ENCODE results near the gene CENPM. TPM values are rescaled to one million over a fixed set of nuclear protein-coding genes. Genes with fewer than 3 reads are reported as not detected.

The CENPM gene
- polyA plus RNA-seq, 1 of the 3 experiments (the other 2 are of a cell fraction), result 15.6 TPM

DNA sequence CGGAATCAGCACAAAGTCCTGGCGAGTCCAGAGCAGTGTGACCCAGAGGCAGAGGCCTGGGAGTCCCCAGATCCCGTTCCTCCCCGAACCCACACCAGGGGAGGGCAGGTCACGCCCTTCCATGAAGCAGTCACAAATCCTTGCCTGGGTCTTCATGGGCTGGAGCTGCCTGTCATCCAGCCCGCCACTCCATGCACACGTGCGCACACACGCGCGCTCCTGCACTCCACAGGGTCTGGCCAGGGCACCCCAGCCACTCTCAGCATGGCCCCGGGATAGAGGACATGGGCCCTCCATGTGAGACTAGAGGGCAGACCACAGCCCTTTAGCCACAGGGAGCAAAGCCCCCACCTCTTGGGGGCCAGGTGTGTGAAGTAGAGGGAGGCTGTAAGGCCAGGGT lies 14.6 kb downstream of the CENPM start (continued):
- no peak for TF ChIP-seq YY1 (IDR thresholded peaks at IDR 0.05; ENCODE audit: low read depth)
- TF ChIP-seq GABPA (IDR thresholded peaks at IDR 0.05; ENCODE audit: low read depth), result no peak
- TF ChIP-seq, protein P1, sequence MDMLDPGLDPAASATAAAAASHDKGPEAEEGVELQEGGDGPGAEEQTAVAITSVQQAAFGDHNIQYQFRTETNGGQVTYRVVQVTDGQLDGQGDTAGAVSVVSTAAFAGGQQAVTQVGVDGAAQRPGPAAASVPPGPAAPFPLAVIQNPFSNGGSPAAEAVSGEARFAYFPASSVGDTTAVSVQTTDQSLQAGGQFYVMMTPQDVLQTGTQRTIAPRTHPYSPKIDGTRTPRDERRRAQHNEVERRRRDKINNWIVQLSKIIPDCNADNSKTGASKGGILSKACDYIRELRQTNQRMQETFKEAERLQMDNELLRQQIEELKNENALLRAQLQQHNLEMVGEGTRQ (IDR thresholded peaks at IDR 0.05; ENCODE audit: borderline replicate concordance, low read depth, low read length), result no peak

DNA sequence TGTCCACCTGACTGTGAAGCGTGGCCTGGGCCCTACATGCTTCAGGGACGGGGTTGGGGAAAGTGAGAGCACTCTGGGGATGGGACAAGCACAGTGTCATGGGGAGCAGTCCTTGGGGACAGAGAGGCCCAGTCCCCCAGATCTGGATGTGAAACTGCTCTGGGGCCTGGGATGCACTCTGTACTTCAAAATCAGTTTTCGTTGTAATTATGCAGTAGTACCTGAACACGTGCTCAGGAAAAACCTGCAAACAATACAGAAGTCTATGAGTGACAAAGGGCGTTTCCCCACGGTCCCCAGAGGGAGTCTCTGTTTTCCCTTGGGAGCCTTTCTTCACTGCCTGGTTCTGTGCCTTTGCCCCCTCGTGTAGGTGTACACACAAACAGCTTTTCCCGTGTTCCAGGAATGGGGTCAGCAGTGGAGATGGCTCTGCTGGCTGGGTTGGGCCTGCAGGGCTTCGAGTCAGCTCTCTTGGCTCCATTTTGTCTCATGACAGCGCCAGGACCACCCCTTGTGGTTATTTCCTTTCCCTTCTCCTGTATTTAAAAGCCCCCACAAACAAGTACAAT lies 15.2 kb downstream of the CENPM start:
- no peaks in the 10 kb centered on the region for H3K36me3 ChIP-seq (replicated peaks in 1 of 2; ENCODE audit: control insufficient read depth in 1 of 2, insufficient read depth in 2 of 2, low read length in 1 of 2)
- no peak overlapping the region for H3K4me2 ChIP-seq
- H3K79me2 ChIP-seq (ENCODE audit: insufficient read depth), result no peaks in the 10 kb centered on the region
- WGBS (ENCODE audit: low lambda C conversion rate), result 85% methylated on average over 4 of the region's 10 CpGs
- H3K4me1 ChIP-seq (ENCODE audit: control insufficient read depth in 1 of 2, insufficient read depth in 2 of 2, low read depth in 1 of 2, low read length in 1 of 2), result no peaks in the 10 kb centered on the region; a peak in 1 of 4 replicates
- H3K27ac ChIP-seq (ENCODE audit: low read depth in 2 of 2, low read length in 1 of 2), result no peak overlapping the region
- H3K9me2 ChIP-seq, result no peaks in the 10 kb centered on the region
- H3K4me3 ChIP-seq (ENCODE audit: low read depth in 2 of 2, low read length in 1 of 2), result no peak overlapping the region
- no peak overlapping the region for H2AFZ ChIP-seq (ENCODE audit: low read depth)
- H3F3A ChIP-seq (replicated peaks; ENCODE audit: insufficient read depth), result no peaks in the 10 kb centered on the region
- H3K9me3 ChIP-seq, result no peaks in the 10 kb centered on the region
- ChIA-PET POLR2A (interaction anchor here (0.6 kb wide), 1 partner anchor 54 kb away, joined by 3 read pairs; no protein-coding TSS in a partner anchor), CTCF (interaction anchor here (0.6 kb wide), 2 partner anchors 49 to 234 kb away, joined by 3 read pairs; no protein-coding TSS in a partner anchor)
- H4K20me1 ChIP-seq (ENCODE audit: insufficient read depth), result no peaks in the 10 kb centered on the region
- no peak for DNase-seq
- H3K9ac ChIP-seq, result no peak overlapping the region
- TF ChIP-seq, protein P2, sequence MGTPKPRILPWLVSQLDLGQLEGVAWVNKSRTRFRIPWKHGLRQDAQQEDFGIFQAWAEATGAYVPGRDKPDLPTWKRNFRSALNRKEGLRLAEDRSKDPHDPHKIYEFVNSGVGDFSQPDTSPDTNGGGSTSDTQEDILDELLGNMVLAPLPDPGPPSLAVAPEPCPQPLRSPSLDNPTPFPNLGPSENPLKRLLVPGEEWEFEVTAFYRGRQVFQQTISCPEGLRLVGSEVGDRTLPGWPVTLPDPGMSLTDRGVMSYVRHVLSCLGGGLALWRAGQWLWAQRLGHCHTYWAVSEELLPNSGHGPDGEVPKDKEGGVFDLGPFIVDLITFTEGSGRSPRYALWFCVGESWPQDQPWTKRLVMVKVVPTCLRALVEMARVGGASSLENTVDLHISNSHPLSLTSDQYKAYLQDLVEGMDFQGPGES (IDR thresholded peaks at IDR 0.05; ENCODE audit: low read depth, low read length), result no peak
- no peak for TF ChIP-seq GATA2 (CRISPR knock-in tag; IDR thresholded peaks at IDR 0.05)
- TF ChIP-seq FOSL2 (IDR thresholded peaks at IDR 0.05; ENCODE audit: borderline replicate concordance, low read depth), result no peak
- TF ChIP-seq, protein P3, sequence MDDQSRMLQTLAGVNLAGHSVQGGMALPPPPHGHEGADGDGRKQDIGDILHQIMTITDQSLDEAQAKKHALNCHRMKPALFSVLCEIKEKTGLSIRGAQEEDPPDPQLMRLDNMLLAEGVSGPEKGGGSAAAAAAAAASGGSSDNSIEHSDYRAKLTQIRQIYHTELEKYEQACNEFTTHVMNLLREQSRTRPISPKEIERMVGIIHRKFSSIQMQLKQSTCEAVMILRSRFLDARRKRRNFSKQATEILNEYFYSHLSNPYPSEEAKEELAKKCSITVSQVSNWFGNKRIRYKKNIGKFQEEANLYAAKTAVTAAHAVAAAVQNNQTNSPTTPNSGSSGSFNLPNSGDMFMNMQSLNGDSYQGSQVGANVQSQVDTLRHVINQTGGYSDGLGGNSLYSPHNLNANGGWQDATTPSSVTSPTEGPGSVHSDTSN (IDR thresholded peaks at IDR 0.05), result no peak
- no peak for TF ChIP-seq JUND (IDR thresholded peaks at IDR 0.05)
- no peak for TF ChIP-seq FOXM1 (IDR thresholded peaks at IDR 0.05; ENCODE audit: low read depth)
- TF ChIP-seq, protein P4, sequence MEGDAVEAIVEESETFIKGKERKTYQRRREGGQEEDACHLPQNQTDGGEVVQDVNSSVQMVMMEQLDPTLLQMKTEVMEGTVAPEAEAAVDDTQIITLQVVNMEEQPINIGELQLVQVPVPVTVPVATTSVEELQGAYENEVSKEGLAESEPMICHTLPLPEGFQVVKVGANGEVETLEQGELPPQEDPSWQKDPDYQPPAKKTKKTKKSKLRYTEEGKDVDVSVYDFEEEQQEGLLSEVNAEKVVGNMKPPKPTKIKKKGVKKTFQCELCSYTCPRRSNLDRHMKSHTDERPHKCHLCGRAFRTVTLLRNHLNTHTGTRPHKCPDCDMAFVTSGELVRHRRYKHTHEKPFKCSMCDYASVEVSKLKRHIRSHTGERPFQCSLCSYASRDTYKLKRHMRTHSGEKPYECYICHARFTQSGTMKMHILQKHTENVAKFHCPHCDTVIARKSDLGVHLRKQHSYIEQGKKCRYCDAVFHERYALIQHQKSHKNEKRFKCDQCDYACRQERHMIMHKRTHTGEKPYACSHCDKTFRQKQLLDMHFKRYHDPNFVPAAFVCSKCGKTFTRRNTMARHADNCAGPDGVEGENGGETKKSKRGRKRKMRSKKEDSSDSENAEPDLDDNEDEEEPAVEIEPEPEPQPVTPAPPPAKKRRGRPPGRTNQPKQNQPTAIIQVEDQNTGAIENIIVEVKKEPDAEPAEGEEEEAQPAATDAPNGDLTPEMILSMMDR (IDR thresholded peaks at IDR 0.05), result no peak
- no peak for TF ChIP-seq FOXJ3 (CRISPR knock-in tag; IDR thresholded peaks at IDR 0.05)
- no peak for TF ChIP-seq RAD21 (IDR thresholded peaks at IDR 0.05; ENCODE audit: low read length)
- TF ChIP-seq, protein P5, sequence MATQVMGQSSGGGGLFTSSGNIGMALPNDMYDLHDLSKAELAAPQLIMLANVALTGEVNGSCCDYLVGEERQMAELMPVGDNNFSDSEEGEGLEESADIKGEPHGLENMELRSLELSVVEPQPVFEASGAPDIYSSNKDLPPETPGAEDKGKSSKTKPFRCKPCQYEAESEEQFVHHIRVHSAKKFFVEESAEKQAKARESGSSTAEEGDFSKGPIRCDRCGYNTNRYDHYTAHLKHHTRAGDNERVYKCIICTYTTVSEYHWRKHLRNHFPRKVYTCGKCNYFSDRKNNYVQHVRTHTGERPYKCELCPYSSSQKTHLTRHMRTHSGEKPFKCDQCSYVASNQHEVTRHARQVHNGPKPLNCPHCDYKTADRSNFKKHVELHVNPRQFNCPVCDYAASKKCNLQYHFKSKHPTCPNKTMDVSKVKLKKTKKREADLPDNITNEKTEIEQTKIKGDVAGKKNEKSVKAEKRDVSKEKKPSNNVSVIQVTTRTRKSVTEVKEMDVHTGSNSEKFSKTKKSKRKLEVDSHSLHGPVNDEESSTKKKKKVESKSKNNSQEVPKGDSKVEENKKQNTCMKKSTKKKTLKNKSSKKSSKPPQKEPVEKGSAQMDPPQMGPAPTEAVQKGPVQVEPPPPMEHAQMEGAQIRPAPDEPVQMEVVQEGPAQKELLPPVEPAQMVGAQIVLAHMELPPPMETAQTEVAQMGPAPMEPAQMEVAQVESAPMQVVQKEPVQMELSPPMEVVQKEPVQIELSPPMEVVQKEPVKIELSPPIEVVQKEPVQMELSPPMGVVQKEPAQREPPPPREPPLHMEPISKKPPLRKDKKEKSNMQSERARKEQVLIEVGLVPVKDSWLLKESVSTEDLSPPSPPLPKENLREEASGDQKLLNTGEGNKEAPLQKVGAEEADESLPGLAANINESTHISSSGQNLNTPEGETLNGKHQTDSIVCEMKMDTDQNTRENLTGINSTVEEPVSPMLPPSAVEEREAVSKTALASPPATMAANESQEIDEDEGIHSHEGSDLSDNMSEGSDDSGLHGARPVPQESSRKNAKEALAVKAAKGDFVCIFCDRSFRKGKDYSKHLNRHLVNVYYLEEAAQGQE (IDR thresholded peaks at IDR 0.05; ENCODE audit: low read depth, low read length), result no peak
- TF ChIP-seq GABPA (IDR thresholded peaks at IDR 0.05; ENCODE audit: low read depth), result no peak
- TF ChIP-seq RCOR1 (IDR thresholded peaks at IDR 0.05; ENCODE audit: low read length), result no peak
- no peak for TF ChIP-seq MEF2A (IDR thresholded peaks at IDR 0.05; ENCODE audit: borderline replicate concordance, low read depth)
- H3K27me3 ChIP-seq (ENCODE audit: insufficient read depth), result no peaks in the 10 kb centered on the region
